D721Med (cell line): ENCODE data around the gene SYT14.
"Not testable (repeated sequence)": the region's sequence is repeated elsewhere in the genome, so short reads cannot be mapped to it uniquely, and the experiment has no call there.

Experiments
- DNase-seq: peaks from one replicate; pipeline ENCODE4 v3.0.0; 2011; ENCODE audit warnings: low spot score; ENCODE audit not compliant: insufficient read length
- FAIRE-seq: peaks from 2 replicates; lab custom pipeline; 2011; peaks lifted over from hg19 to GRCh38; lab: Jason Lieb, UNC
- CTCF ChIP-seq: IDR thresholded peaks from 2 replicates; pipeline ENCODE4 v1.5.1; 2012; ENCODE audit warnings: mild to moderate bottlenecking, control low read depth; ENCODE audit not compliant: insufficient read depth; ENCODE audit errors: missing control alignments

SYT14 gene

GRCh38 chr1:210025870-210026269 lies 87.9 kb downstream of the SYT14 start:
- FAIRE-seq, result peak; percentile 82

GRCh38 chr1:210027994-210028393 lies 90.0 kb downstream of the SYT14 start:
- DNase-seq, result no peak
- no peak for FAIRE-seq
- TF ChIP-seq CTCF, result no peak

More at GRCh38 chr1:210025870-210026269, 87.9 kb downstream of the SYT14 start:
- no peak for DNase-seq
- TF ChIP-seq CTCF, result no peak

- DNase-seq (no peak), FAIRE-seq (no peak)
- no peak for TF ChIP-seq CTCF
These were observed 93.5 kb downstream of the SYT14 start for GRCh38 chr1:210031473-210031872.

GRCh38 chr1:210043058-210043457 lies 105.0 kb downstream of the SYT14 start:
- TF ChIP-seq CTCF, result no peak
- FAIRE-seq (no peak), DNase-seq (no peak)

- no peak for FAIRE-seq
- TF ChIP-seq CTCF, result no peak
- no peak for DNase-seq
These were observed 111.6 kb downstream of the SYT14 start for GRCh38 chr1:210049616-210050015.

GRCh38 chr1:210050491-210050890 lies 112.5 kb downstream of the SYT14 start:
- FAIRE-seq, DNase-seq: not testable (repeated sequence)

GRCh38 chr1:210053126-210053525 lies 115.1 kb downstream of the SYT14 start:
- DNase-seq (no peak), FAIRE-seq (peak; percentile 11)
- no peak for TF ChIP-seq CTCF

GRCh38 chr1:210057593-210057992 lies 119.6 kb downstream of the SYT14 start:
- no peak for TF ChIP-seq CTCF
- peak; percentile 66 for FAIRE-seq
- no peak for DNase-seq
